GM19467 (cell line): ENCODE measurements around the gene CEP192.
"Not testable (repeated sequence)": the region's sequence is repeated elsewhere in the genome, so short reads cannot be mapped to it uniquely, and the experiment has no call there.

Experiments used
- ATAC-seq: cut with Tn5 transposase; IDR thresholded peaks from one replicate; pipeline ENCODE4 v1.9.1; 2021; ENCODE audit warnings: mild to moderate bottlenecking, moderate library complexity; ENCODE audit not compliant: unreplicated experiment

The CEP192 gene

GRCh38 chr18:13028869-13029268 lies 37.7 kb downstream of the CEP192 start:
- no peak for ATAC-seq

- no peak for ATAC-seq
These were observed 41.0 kb downstream of the CEP192 start for GRCh38 chr18:13032173-13032572.

GRCh38 chr18:13035249-13035914 lies 44.2 kb downstream of the CEP192 start:
- ATAC-seq, result no peak

- no peak for ATAC-seq
These were observed 45.6 kb downstream of the CEP192 start for GRCh38 chr18:13036622-13037320.

- no peak for ATAC-seq
These were observed 48.6 kb downstream of the CEP192 start for GRCh38 chr18:13039806-13040205.

GRCh38 chr18:13043066-13043465 lies 51.9 kb downstream of the CEP192 start:
- ATAC-seq, result no peak

- no peak for ATAC-seq
These were observed 57.0 kb downstream of the CEP192 start for GRCh38 chr18:13048061-13048595.

- no peak for ATAC-seq
These were observed 60.0 kb downstream of the CEP192 start for GRCh38 chr18:13051159-13051558.

- no peak for ATAC-seq
These were observed 60.8 kb downstream of the CEP192 start for GRCh38 chr18:13051950-13052349.

GRCh38 chr18:13054336-13054735 lies 63.2 kb downstream of the CEP192 start:
- no peak for ATAC-seq

- ATAC-seq, result no peak
These were observed 70.5 kb downstream of the CEP192 start for GRCh38 chr18:13061630-13062189.

GRCh38 chr18:13067124-13067523 lies 76.0 kb downstream of the CEP192 start:
- no peak for ATAC-seq

GRCh38 chr18:13067966-13068365 lies 76.8 kb downstream of the CEP192 start:
- no peak for ATAC-seq

- no peak for ATAC-seq
These were observed 79.3 kb downstream of the CEP192 start for GRCh38 chr18:13070460-13070859.

GRCh38 chr18:13076886-13077285 lies 85.7 kb downstream of the CEP192 start:
- no peak for ATAC-seq

GRCh38 chr18:13077473-13077872 lies 86.3 kb downstream of the CEP192 start:
- no peak for ATAC-seq

GRCh38 chr18:13078065-13078464 lies 86.9 kb downstream of the CEP192 start:
- ATAC-seq, result not testable (repeated sequence)

- no peak for ATAC-seq
These were observed 95.7 kb downstream of the CEP192 start for GRCh38 chr18:13086906-13087305.

GRCh38 chr18:13095466-13095865 lies 104.3 kb downstream of the CEP192 start:
- no peak for ATAC-seq

- ATAC-seq, result no peak
These were observed 105.1 kb downstream of the CEP192 start for GRCh38 chr18:13096232-13096631.

- ATAC-seq, result no peak
These were observed 105.6 kb downstream of the CEP192 start for GRCh38 chr18:13096719-13097118.

- not testable (repeated sequence) for ATAC-seq
These were observed 106.9 kb downstream of the CEP192 start for GRCh38 chr18:13098104-13098503.
